Endodermal cell (in vitro differentiated cells): ENCODE measurements around the gene PADI2. TPM values are rescaled to one million over a fixed set of nuclear protein-coding genes. Genes with fewer than 3 reads are reported as not detected.

Experiments
- DNase-seq: peaks from one replicate; pipeline ENCODE4 v3.0.0-alpha.2; 2017
- H3K27ac ChIP-seq: 2 replicates; pipeline ENCODE4 v1.5.1; 2013; ENCODE audit warnings: mild to moderate bottlenecking, low read depth, low read length, moderate library complexity
- H3K27me3 ChIP-seq: 2 replicates; pipeline ENCODE4 v1.6.1; 2013; ENCODE audit warnings: mild to moderate bottlenecking, low read length, moderate library complexity; ENCODE audit not compliant: insufficient read depth, control insufficient read depth, poor library complexity, severe bottlenecking
- H3K36me3 ChIP-seq: 2 replicates; pipeline ENCODE4 v1.7.0; 2013; ENCODE audit warnings: mild to moderate bottlenecking, low read length, moderate library complexity; ENCODE audit not compliant: control insufficient read depth, insufficient read depth
- H3K4me1 ChIP-seq: one replicate; pipeline ENCODE4 v1.7.0; 2013; ENCODE audit warnings: low read length; ENCODE audit not compliant: control insufficient read depth, insufficient read depth
- H3K4me3 ChIP-seq: 2 replicates; pipeline ENCODE4 v1.5.1; 2013; ENCODE audit warnings: mild to moderate bottlenecking, low read length, moderate library complexity
- H3K9ac ChIP-seq: 2 replicates; pipeline ENCODE4 v1.6.1; 2013; ENCODE audit warnings: mild to moderate bottlenecking, low read length, moderate library complexity; ENCODE audit not compliant: poor library complexity, severe bottlenecking; ENCODE audit errors: extremely low read depth
- H3K9me3 ChIP-seq: 2 replicates; pipeline ENCODE4 v1.6.1; 2013; ENCODE audit warnings: mild to moderate bottlenecking, low read length, moderate library complexity; ENCODE audit not compliant: control insufficient read depth
- H3K27ac Mint-ChIP-seq: 2 replicates; pipeline ENCODE4 v1.8.0; 2020; ENCODE audit warnings: mixed read lengths
- H3K27me3 Mint-ChIP-seq: 2 replicates; pipeline ENCODE4 v1.8.0; 2021; ENCODE audit warnings: mild to moderate bottlenecking, mixed read lengths; ENCODE audit not compliant: insufficient read depth
- H3K36me3 Mint-ChIP-seq: 2 replicates; pipeline ENCODE4 v1.8.0; 2020; ENCODE audit warnings: low read depth, mixed read lengths
- H3K4me1 Mint-ChIP-seq: 2 replicates; pipeline ENCODE4 v1.8.0; 2020; ENCODE audit warnings: mixed read lengths
- H3K4me3 Mint-ChIP-seq: 2 replicates; pipeline ENCODE4 v1.8.0; 2020; ENCODE audit warnings: mild to moderate bottlenecking, moderate library complexity, mixed read lengths
- H3K9me3 Mint-ChIP-seq: 2 replicates; pipeline ENCODE4 v1.8.0; 2020; ENCODE audit warnings: mild to moderate bottlenecking, mixed read lengths
- CTCF ChIP-seq: fragments of 200-600 bp; sonication (generic); conservative IDR thresholded peaks from 2 replicates; pipeline ENCODE4 v1.5.0; 2021; ENCODE audit warnings: antibody characterized with exemption, mild to moderate bottlenecking
- WGBS, 2 experiments: methylation state at CpG; one replicate each; pipeline versions ENCODE4 v1.1.5 to v1.1.7; 2013; ENCODE audit warnings: missing lambda C conversion rate in 2 of 2, mixed read lengths in 1 of 2; ENCODE audit not compliant: insufficient coverage in 1 of 2, insufficient read length in 1 of 2; 5-methylcytosine and 5-hydroxymethylcytosine counted together
- total RNA-seq, 2 donors: library from RNA; stranded (reverse); fragmentation: NEBNext Ultra II Directional in 1 of 2; extraction: Animal tissue kit (Norgen Biotek cat#: 25700) in 1 of 2; gene quantifications; 2 replicates in 1 of 2; 3 replicates in 1 of 2; pipeline ENCODE4 v1.2.1, GENCODE V29; 2021

The PADI2 gene
- total RNA-seq, 2 donors from 2014 or later = 2.0 to 2.7 TPM

- Mint-ChIP-seq H3K4me1 (peaks cover 2% of the 10 kb centered on the region), H3K27me3 (peaks cover 5% of the 10 kb centered on the region), H3K9me3 (no peaks in the 10 kb centered on the region), H3K27ac (peak within 1 kb of the TSS; percentile 96), H3K4me3 (peak within 1 kb of the TSS; percentile 97), H3K36me3 (peaks cover 9% of the 10 kb centered on the region)
- H3K4me3 ChIP-seq = peak within 1 kb of the TSS; percentile 97
- H3K9ac ChIP-seq = peak within 1 kb of the TSS; percentile 62
- peak; percentile 100 for DNase-seq
- no peak for TF ChIP-seq CTCF
- H3K36me3 ChIP-seq = peaks cover 25% of the 10 kb centered on the region
- H3K9me3 ChIP-seq = no peaks in the 10 kb centered on the region
- peak within 1 kb of the TSS; percentile 75 for H3K27ac ChIP-seq
- 0 to 1% methylated on average over 19 to 44 of the region's 44 CpGs for WGBS, 2 experiments
- H3K4me1 ChIP-seq = no peaks in the 10 kb centered on the region
- no peaks in the 10 kb centered on the region for H3K27me3 ChIP-seq
Measured at GRCh38 chr1:17053685-17054410, 65.4 kb downstream of the PADI2 start, which contains the start of gene SDHB. SDHB (minus strand) TSS chr1:17054032; CDS start chr1:17054019, 13 bp downstream.

GRCh38 chr1:17053086-17053684 lies 66.1 kb downstream of the PADI2 start:
- no peaks in the 10 kb centered on the region for H3K9me3 Mint-ChIP-seq
- peaks cover 2% of the 10 kb centered on the region for H3K4me1 Mint-ChIP-seq
- Histone ChIP-seq H3K36me3 (peaks cover 26% of the 10 kb centered on the region), H3K9ac (peak overlapping the region; percentile 62), H3K9me3 (no peaks in the 10 kb centered on the region), H3K27me3 (no peaks in the 10 kb centered on the region), H3K27ac (peak overlapping the region; percentile 75), H3K4me1 (no peaks in the 10 kb centered on the region), H3K4me3 (peak overlapping the region; percentile 97)
- TF ChIP-seq CTCF = no peak
- no peak for DNase-seq
- H3K36me3 Mint-ChIP-seq = peaks cover 9% of the 10 kb centered on the region
- peaks cover 5% of the 10 kb centered on the region for H3K27me3 Mint-ChIP-seq
- H3K27ac Mint-ChIP-seq = peak overlapping the region; percentile 96
- WGBS, 2 experiments = 17 to 25% methylated on average over 6 to 12 of the region's 12 CpGs
- H3K4me3 Mint-ChIP-seq = peak overlapping the region; percentile 97

- Histone ChIP-seq H3K9ac (peak overlapping the region; percentile 15), H3K9me3 (no peaks in the 10 kb centered on the region), H3K36me3 (peaks cover 31% of the 10 kb centered on the region), H3K27ac (no peak overlapping the region), H3K27me3 (no peaks in the 10 kb centered on the region), H3K4me3 (peak overlapping the region; percentile 97), H3K4me1 (no peaks in the 10 kb centered on the region)
- Mint-ChIP-seq H3K9me3 (no peaks in the 10 kb centered on the region), H3K27me3 (peaks cover 2% of the 10 kb centered on the region), H3K4me3 (peak overlapping the region; percentile 97), H3K36me3 (peaks cover 9% of the 10 kb centered on the region), H3K4me1 (peaks cover 2% of the 10 kb centered on the region), H3K27ac (no peak overlapping the region)
- no peak for TF ChIP-seq CTCF
- DNase-seq = no peak
Measured at GRCh38 chr1:17052641-17053040, 66.6 kb downstream of the PADI2 start.
